T-helper 17 cell (primary cell): ENCODE data around the gene PTPN12. TPM values are rescaled to one million over a fixed set of nuclear protein-coding genes. Genes with fewer than 3 reads are reported as not detected.
A peak's percentile ranks its signal among the peaks of the same experiment; 100 is the strongest.
"Not testable (repeated sequence)": the region's sequence is repeated elsewhere in the genome, so short reads cannot be mapped to it uniquely, and the experiment has no call there.

Experiments used
- ATAC-seq: fragments of 150-1000 bp; cut with Tn5 transposase; 2 replicates; pipeline ENCODE4 v1.10.0; 2021; ENCODE audit warnings: mild to moderate bottlenecking, moderate library complexity
- DNase-seq, 3 donors: peaks; one replicate each; pipeline versions ENCODE4 v3.0.0 to v3.0.0-alpha.2; 2020 to 2021
- H3K9me3 ChIP-seq: one replicate; pipeline ENCODE4 v1.7.0; 2013; ENCODE audit warnings: low read length, mild to moderate bottlenecking; ENCODE audit not compliant: control insufficient read depth, poor library complexity, severe bottlenecking
- H3K27ac Mint-ChIP-seq: one replicate; pipeline ENCODE4 v1.8.0; 2022; ENCODE audit warnings: mild to moderate bottlenecking, moderate library complexity, mixed read lengths
- H3K27me3 Mint-ChIP-seq: one replicate; pipeline ENCODE4 v1.8.0; 2022; ENCODE audit warnings: mixed read lengths
- H3K36me3 Mint-ChIP-seq: one replicate; pipeline ENCODE4 v1.8.0; 2022; ENCODE audit warnings: low read depth, mixed read lengths
- H3K4me1 Mint-ChIP-seq: one replicate; pipeline ENCODE4 v1.8.0; 2022; ENCODE audit warnings: mild to moderate bottlenecking, mixed read lengths
- H3K4me3 Mint-ChIP-seq: one replicate; pipeline ENCODE4 v1.8.0; 2022; ENCODE audit warnings: mild to moderate bottlenecking, moderate library complexity, mixed read lengths
- total RNA-seq, 4 donors: library from RNA in 2 of 4; stranded (reverse) in 2 of 4; gene quantifications; one replicate each; pipeline ENCODE4 v1.2.3 and lab custom pipeline; 2022 to 2026

The PTPN12 gene
- total RNA-seq, 2 donors from 2014 or later: 15.5 to 70.8 TPM

DNA sequence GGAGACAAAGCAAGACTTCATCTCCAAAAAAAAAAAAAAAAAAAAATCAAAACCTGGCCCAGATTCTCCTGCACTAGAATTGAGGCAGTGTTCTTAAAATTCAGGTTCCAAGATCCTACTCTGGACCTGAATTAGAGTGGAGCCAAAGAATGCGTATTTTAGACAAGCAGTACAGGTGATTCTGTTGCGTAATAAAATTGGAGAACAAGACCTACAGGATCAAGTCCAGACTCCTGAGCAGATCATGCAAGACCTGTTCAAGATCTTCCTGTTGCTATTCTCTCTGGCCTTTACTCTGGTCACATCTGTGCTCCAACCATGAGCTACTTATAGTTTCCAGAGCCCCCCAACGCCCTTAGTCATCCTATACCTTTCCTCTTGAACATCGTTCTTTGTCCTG, 107.7 kb downstream of the PTPN12 start:
- Mint-ChIP-seq H3K27ac (no peak overlapping the region), H3K27me3 (no peaks in the 10 kb centered on the region), H3K4me3 (no peak overlapping the region), H3K4me1 (no peaks in the 10 kb centered on the region), H3K36me3 (no peaks in the 10 kb centered on the region)
- DNase-seq (no peak), ATAC-seq (no peak)
- no peaks in the 10 kb centered on the region for H3K9me3 ChIP-seq

DNA sequence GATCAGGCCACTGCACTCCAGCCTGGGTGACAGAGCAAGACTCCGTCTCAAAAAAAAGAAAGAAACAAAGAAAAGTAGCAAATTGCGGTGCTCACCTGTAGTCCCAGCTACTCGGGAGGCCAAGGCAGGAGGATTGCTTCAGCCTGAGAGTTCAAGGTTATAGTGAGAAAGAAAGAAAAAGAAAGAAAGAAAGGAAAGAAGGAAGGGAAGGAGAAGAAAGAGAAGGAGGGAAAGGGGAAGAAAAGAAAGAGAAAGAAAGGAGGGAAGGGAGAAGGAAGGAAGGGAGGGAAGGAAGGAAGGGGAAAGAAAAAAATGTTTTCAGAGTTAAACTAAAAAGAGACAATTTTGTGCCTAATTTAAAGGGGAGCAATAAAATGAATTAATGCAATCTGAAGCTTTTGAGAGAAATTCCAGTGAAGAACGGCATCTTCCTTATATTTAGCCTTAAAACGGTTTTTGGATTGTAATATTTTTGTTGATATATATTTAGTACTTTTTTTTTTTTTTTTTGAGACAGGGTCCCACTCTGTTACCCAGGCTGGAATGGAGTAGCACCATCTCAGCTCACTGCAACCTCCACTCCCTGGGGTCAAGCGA, 111.7 kb downstream of the PTPN12 start:
- no peaks in the 10 kb centered on the region for H3K9me3 ChIP-seq
- DNase-seq (no peak), ATAC-seq (no peak)
- H3K27ac Mint-ChIP-seq: peak overlapping the region; percentile 66
- no peaks in the 10 kb centered on the region for H3K36me3 Mint-ChIP-seq
- no peaks in the 10 kb centered on the region for H3K27me3 Mint-ChIP-seq
- H3K4me3 Mint-ChIP-seq: no peak overlapping the region
- H3K4me1 Mint-ChIP-seq: no peaks in the 10 kb centered on the region

DNA sequence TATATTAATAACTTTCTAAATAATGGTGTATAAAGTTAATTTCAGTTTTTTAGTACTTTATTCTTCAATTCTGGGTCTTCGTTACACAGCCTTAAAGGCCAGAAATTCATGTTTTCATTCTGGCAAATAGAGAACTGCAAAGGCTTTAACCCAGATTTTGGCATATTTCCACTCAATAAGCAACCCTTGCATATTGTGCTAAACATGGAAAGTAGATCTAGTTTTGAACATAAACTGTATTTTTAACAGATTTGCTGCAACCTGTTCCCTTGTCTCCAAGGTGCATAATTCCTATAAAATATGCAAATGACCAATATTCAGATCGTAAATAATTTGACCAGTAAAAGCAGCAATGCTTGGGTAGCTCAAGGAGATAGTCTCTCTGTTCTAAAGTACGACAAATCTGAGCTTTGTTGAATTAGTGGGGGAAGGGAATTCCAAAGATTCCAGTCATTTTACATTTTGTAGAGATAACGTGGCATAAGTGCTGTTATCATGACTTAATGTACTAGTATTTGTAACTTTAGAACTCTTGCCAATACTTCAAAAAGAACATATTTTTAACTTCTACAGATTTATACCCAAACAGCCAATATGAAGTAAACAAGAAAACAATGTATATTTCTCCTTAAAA, 112.7 kb downstream of the PTPN12 start:
- no peaks in the 10 kb centered on the region for H3K9me3 ChIP-seq
- Mint-ChIP-seq H3K27me3 (no peaks in the 10 kb centered on the region), H3K4me3 (no peak overlapping the region), H3K36me3 (no peaks in the 10 kb centered on the region), H3K4me1 (no peaks in the 10 kb centered on the region), H3K27ac (no peak overlapping the region)
- DNase-seq (no peak), ATAC-seq (no peak)

- ATAC-seq: no peak
- Mint-ChIP-seq H3K4me3 (no peak overlapping the region), H3K36me3 (no peaks in the 10 kb centered on the region), H3K27me3 (no peaks in the 10 kb centered on the region), H3K27ac (no peak overlapping the region), H3K4me1 (no peaks in the 10 kb centered on the region)
- no peaks in the 10 kb centered on the region for H3K9me3 ChIP-seq
- DNase-seq: peak in 1 of 3 donors; percentile 8
These were observed 114.6 kb downstream of the PTPN12 start for GRCh38 chr7:77651575-77652162.

DNA sequence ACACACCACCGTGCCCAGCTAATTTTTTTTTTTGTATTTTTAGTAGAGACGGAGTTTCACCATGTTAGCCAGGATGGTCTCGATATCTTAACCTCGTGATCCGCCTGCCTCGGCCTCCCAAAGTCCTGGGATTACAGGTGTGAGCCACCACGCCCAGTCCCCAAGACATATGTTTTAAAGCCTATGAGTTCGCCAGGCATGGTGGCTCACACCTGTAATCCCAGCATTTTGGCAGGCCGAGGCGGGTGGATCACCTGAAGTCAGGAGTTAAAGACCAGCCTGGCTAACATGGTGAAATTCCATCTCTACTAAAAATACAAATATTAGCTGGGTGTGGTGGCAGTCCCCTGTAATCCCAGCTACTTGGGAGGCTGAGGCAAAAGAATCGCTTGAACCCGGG, 115.7 kb downstream of the PTPN12 start:
- ATAC-seq, H3K27me3 Mint-ChIP-seq, H3K27ac Mint-ChIP-seq, DNase-seq, H3K36me3 Mint-ChIP-seq, H3K4me3 Mint-ChIP-seq, H3K9me3 ChIP-seq, H3K4me1 Mint-ChIP-seq: not testable (repeated sequence)

- H3K4me3 Mint-ChIP-seq: no peak overlapping the region
- H3K36me3 Mint-ChIP-seq: no peaks in the 10 kb centered on the region
- H3K4me1 Mint-ChIP-seq: no peaks in the 10 kb centered on the region
- H3K27me3 Mint-ChIP-seq: no peaks in the 10 kb centered on the region
- H3K27ac Mint-ChIP-seq: no peak overlapping the region
- ATAC-seq (no peak), DNase-seq (no peak)
- no peaks in the 10 kb centered on the region for H3K9me3 ChIP-seq
These were observed 116.5 kb downstream of the PTPN12 start for GRCh38 chr7:77653572-77653971.

DNA sequence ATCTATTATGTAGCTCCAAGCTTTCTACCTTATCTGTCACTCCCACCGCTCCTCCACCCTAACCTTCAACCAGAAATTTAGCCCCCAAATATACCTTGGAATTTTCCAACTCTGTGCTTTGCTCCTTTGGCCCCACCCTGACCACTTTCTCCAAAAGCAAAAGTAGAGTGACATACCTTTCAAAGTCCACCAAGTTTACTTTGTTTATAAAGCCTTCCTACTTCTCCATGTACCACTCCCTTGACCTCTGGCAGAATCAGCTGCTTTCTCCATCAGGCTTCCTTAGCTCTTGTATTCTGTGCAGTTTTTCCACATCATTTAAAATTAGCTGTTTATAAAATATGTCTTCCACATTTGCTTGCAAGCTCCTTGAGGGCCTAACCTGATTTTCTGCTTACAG, 118.3 kb downstream of the PTPN12 start:
- ATAC-seq (no peak), DNase-seq (no peak)
- Mint-ChIP-seq H3K4me1 (no peaks in the 10 kb centered on the region), H3K4me3 (no peak overlapping the region), H3K36me3 (no peaks in the 10 kb centered on the region), H3K27me3 (no peaks in the 10 kb centered on the region), H3K27ac (no peak overlapping the region)
- no peaks in the 10 kb centered on the region for H3K9me3 ChIP-seq

DNA sequence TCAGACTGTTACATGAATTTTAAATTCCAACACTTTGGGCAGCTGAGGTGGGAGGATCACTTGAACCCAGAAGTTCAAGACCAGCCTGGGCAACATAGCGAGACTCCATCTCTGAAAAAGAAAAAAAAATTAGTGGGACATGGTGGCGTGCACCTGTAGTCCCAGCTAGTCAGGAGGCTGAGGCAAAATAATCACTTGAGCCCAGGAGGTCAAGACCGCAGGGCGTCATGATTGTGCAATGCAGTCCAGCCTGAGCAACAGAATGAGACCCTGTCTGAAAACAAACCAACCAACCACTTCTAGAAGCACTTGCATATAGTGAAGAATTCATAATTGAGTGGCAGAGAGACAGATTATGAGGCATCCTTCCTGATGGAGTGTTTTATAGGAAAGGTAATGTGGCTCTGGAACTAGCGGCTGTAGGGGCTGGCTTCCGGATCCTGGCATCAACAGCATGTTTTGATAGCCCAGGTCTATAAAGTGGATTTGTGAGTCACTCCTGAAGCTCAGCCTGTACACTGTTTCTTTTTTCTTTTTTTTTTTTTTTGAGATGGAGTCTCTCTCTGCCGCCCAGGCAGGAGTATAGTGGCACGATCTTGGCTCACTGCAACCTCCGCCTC, 118.9 kb downstream of the PTPN12 start:
- H3K4me3 Mint-ChIP-seq: no peak overlapping the region
- ATAC-seq: no peak
- H3K27ac Mint-ChIP-seq: no peak overlapping the region
- no peak for DNase-seq
- H3K9me3 ChIP-seq: no peaks in the 10 kb centered on the region
- H3K36me3 Mint-ChIP-seq: no peaks in the 10 kb centered on the region
- no peaks in the 10 kb centered on the region for H3K4me1 Mint-ChIP-seq
- no peaks in the 10 kb centered on the region for H3K27me3 Mint-ChIP-seq

DNA sequence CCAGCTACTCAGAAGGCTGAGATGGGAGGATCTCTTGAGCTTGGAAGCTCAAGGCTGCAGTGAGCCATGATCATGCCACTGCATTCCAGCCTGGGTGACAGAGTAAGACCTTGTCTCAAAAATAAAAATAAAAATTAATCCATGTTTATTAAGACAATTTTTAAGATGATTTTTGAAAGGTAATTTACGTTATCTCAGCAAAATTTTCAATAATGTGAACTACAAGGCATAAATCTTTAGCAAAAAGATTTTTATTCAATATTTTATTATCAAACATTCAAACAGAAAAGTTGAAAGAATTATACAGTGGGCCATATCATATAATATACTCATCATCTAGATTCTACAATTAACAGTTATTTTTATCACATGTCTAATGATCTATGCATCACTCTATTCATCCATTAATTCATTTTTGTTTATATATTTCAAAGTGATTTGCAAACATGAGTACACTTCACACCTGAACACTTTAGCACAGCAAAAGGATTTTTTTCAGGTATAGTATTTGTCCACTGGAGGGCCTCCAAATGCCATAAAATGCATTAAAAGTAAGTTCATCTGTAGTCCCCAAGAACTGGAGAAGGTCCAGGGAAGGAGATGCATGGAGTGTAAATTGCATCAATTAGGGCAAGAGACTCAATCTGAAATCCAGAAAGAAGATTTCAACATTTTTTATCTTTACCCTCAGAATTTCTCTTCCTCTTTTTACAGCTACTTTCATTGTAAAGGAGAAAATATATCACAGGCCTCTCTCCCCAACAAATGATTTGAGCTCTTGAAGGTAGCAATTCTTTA, 120.5 kb downstream of the PTPN12 start:
- DNase-seq (no peak), ATAC-seq (peak; percentile 65)
- no peaks in the 10 kb centered on the region for H3K27me3 Mint-ChIP-seq
- no peak overlapping the region for H3K4me3 Mint-ChIP-seq
- no peaks in the 10 kb centered on the region for H3K36me3 Mint-ChIP-seq
- H3K9me3 ChIP-seq: no peaks in the 10 kb centered on the region
- H3K27ac Mint-ChIP-seq: no peak overlapping the region
- no peaks in the 10 kb centered on the region for H3K4me1 Mint-ChIP-seq

DNA sequence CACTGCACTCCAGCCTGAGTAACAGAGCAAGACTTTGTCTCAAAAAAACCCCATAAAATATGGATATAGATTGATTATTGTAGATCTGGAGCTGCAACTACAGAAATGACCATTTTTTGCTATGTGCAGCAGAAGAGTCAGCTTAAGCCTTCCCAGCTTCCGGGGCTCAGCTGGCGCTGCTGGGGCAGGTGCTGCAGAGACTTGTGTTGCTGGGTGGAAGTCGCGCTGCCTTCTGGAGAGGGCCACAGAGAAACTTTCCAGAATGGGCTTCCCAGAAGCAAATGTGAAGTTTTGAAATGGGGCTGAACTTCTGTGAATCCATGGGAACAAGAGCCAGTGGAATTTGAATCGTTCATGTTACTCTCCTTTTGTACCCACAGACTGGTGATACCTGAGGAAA, 121.8 kb downstream of the PTPN12 start:
- DNase-seq (no peak), ATAC-seq (no peak)
- no peaks in the 10 kb centered on the region for H3K27me3 Mint-ChIP-seq
- H3K4me1 Mint-ChIP-seq: peaks cover 2% of the 10 kb centered on the region
- no peaks in the 10 kb centered on the region for H3K9me3 ChIP-seq
- H3K36me3 Mint-ChIP-seq: no peaks in the 10 kb centered on the region
- no peak overlapping the region for H3K4me3 Mint-ChIP-seq
- no peak overlapping the region for H3K27ac Mint-ChIP-seq

GRCh38 chr7:77661816-77662215, 124.7 kb downstream of the PTPN12 start:
- peaks cover 2% of the 10 kb centered on the region for H3K4me1 Mint-ChIP-seq
- H3K36me3 Mint-ChIP-seq: no peaks in the 10 kb centered on the region
- H3K9me3 ChIP-seq: no peaks in the 10 kb centered on the region
- H3K27ac Mint-ChIP-seq: no peak overlapping the region
- H3K27me3 Mint-ChIP-seq: no peaks in the 10 kb centered on the region
- ATAC-seq (no peak), DNase-seq (no peak)
- no peak overlapping the region for H3K4me3 Mint-ChIP-seq

DNA sequence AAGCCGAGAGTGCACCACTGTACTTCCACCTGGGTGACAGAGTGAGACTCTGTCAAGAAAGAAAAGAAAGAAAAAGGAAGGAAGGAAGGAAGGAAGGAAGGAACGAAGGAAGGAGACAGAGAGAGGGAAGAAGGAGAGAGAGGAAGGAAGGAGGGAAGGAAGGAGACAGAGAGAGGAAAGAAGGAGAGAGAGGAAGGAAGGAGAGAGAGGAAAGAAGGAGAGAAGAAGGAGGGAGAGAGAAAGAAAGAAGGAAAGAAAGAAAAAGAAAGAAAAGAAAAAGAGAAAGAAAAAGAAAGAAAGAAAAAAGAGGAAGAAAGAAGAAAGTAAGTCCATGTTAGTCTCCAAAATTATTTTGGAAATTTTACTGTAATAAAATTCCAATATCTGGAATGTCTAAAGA, 125.8 kb downstream of the PTPN12 start:
- Mint-ChIP-seq H3K36me3 (no peaks in the 10 kb centered on the region), H3K27ac (no peak overlapping the region), H3K4me3 (no peak overlapping the region), H3K27me3 (no peaks in the 10 kb centered on the region), H3K4me1 (peaks cover 2% of the 10 kb centered on the region)
- DNase-seq (no peak), ATAC-seq (no peak)
- H3K9me3 ChIP-seq: no peaks in the 10 kb centered on the region

DNA sequence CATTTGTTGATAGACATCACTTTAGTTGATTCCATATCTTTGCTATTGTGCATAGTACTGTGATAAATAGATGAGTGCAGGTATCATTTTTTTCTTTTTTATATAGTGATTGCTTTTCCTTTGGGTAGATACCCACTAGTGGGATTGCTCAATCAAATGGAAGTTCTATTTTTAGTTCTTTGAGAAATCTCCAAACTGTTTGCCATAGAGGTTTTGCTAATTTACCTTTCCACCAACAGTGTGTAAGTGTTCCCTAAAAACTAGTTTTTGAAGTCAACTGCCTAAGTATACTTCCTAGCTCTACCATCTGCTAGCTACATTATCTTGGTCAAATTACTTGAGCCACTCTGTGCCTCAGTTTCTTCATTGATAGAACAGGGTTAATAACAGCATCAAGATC, 127.6 kb downstream of the PTPN12 start:
- ATAC-seq: no peak
- H3K9me3 ChIP-seq: no peaks in the 10 kb centered on the region
- Mint-ChIP-seq H3K27ac (no peak overlapping the region), H3K36me3 (no peaks in the 10 kb centered on the region), H3K27me3 (no peaks in the 10 kb centered on the region), H3K4me3 (no peak overlapping the region), H3K4me1 (peaks cover 2% of the 10 kb centered on the region)
- DNase-seq: no peak
